Hypothalamus (tissue), 51 donors: ENCODE results near the gene DGCR2.
A peak's percentile ranks its signal among the peaks of the same experiment; 100 is the strongest.
"Not testable (repeated sequence)": the region's sequence is repeated elsewhere in the genome, so short reads cannot be mapped to it uniquely, and the experiment has no call there.

Experiments
- DNase-seq, 51 donors: peaks; one replicate each; lab custom pipeline; 2025; lab: John Stamatoyannopoulos, UW

The DGCR2 gene

GRCh38 chr22:19122143-19122751 is at the start of gene DGCR2:
DGCR2 (minus strand) TSS chr22:19122412; CDS start chr22:19122206, 206 bp downstream.
- peak; percentile 46 to 99 (median 94) for DNase-seq

- no peak for DNase-seq
These were observed 47.7 kb upstream of the DGCR2 start for GRCh38 chr22:19169947-19170318.

GRCh38 chr22:19169002-19169946 is 47.1 kb upstream of the DGCR2 start:
- DNase-seq: no peak

- DNase-seq: no peak
These were observed 46.1 kb upstream of the DGCR2 start for GRCh38 chr22:19168088-19168890.

GRCh38 chr22:19167106-19167869 is 45.1 kb upstream of the DGCR2 start:
- DNase-seq: no peak

GRCh38 chr22:19166421-19166820 is 44.2 kb upstream of the DGCR2 start:
- no peak for DNase-seq

- DNase-seq: no peak
These were observed 42.2 kb upstream of the DGCR2 start for GRCh38 chr22:19164425-19164824.

- DNase-seq: not testable (repeated sequence)
These were observed 36.4 kb upstream of the DGCR2 start for GRCh38 chr22:19158649-19159048.

GRCh38 chr22:19156109-19156508 is 33.9 kb upstream of the DGCR2 start:
- not testable (repeated sequence) for DNase-seq

- DNase-seq: no peak
These were observed 31.0 kb upstream of the DGCR2 start for GRCh38 chr22:19152942-19153883.

GRCh38 chr22:19151329-19152191 is 29.3 kb upstream of the DGCR2 start:
- no peak for DNase-seq

- no peak for DNase-seq
These were observed 28.5 kb upstream of the DGCR2 start for GRCh38 chr22:19150482-19151328.

- DNase-seq: no peak
These were observed 27.8 kb upstream of the DGCR2 start, which contains the start of gene GSC2 for GRCh38 chr22:19149991-19150390. GSC2 (minus strand) TSS chr22:19150292; CDS start chr22:19150283, 9 bp downstream.

GRCh38 chr22:19149047-19149883 is 27.1 kb upstream of the DGCR2 start:
- DNase-seq: no peak

GRCh38 chr22:19148417-19149046 is 26.3 kb upstream of the DGCR2 start:
- DNase-seq: no peak
